Lung (tissue), 12 donors: ENCODE data around the gene ADPRM. TPM values are rescaled to one million over a fixed set of nuclear protein-coding genes. Genes with fewer than 3 reads are reported as not detected.

Source experiments
- ATAC-seq: fragments of 200-7000 bp; cut with Tn5 transposase; one replicate; pipeline ENCODE4 v1.9.1; 2020; ENCODE audit warnings: moderate number of reproducible peaks; ENCODE audit not compliant: insufficient read depth, low FRiP score
- DNase-seq, 3 donors: peaks; one replicate each; pipeline ENCODE4 v3.0.0-alpha.2; 2013 to 2017
- H3K27ac ChIP-seq, 2 donors: one replicate each; pipeline ENCODE4 v1.5.1; 2013; ENCODE audit warnings: mild to moderate bottlenecking in 2 of 2, moderate library complexity in 2 of 2, control low read depth in 1 of 2, inconsistent platforms in 1 of 2, low read depth in 1 of 2, low read length in 1 of 2
- H3K27me3 ChIP-seq, 3 donors: one replicate each; pipeline ENCODE4 v1.5.1; 2013; ENCODE audit warnings: low read length in 2 of 3; ENCODE audit not compliant: control insufficient read depth in 3 of 3, insufficient read depth in 3 of 3
- H3K36me3 ChIP-seq, 4 donors: one replicate each; pipeline ENCODE4 v1.5.1; 2013; ENCODE audit warnings: low read length in 4 of 4, mild to moderate bottlenecking in 1 of 4, moderate library complexity in 1 of 4; ENCODE audit not compliant: control insufficient read depth in 4 of 4, insufficient read depth in 4 of 4
- H3K4me1 ChIP-seq, 5 donors: one replicate each; pipeline ENCODE4 v1.5.1; 2013; ENCODE audit warnings: low read length in 5 of 5, mild to moderate bottlenecking in 2 of 5, moderate library complexity in 1 of 5; ENCODE audit not compliant: control insufficient read depth in 5 of 5, insufficient read depth in 5 of 5
- H3K4me3 ChIP-seq: one replicate; pipeline ENCODE4 v1.5.1; 2013; ENCODE audit warnings: mild to moderate bottlenecking, control low read depth, moderate library complexity
- H3K9ac ChIP-seq, 2 donors: one replicate each; pipeline ENCODE4 v1.5.1; 2013; ENCODE audit warnings: low read length in 2 of 2, control low read depth in 1 of 2; ENCODE audit not compliant: insufficient read depth in 1 of 2
- H3K9me3 ChIP-seq, 4 donors: one replicate each; pipeline ENCODE4 v1.5.1; 2013; ENCODE audit warnings: low read length in 3 of 4, mild to moderate bottlenecking in 1 of 4, moderate library complexity in 1 of 4; ENCODE audit not compliant: control insufficient read depth in 4 of 4, insufficient read depth in 3 of 4
- CTCF ChIP-seq: IDR thresholded peaks from 2 replicates; pipeline ENCODE4 v1.5.1; 2012; ENCODE audit warnings: mild to moderate bottlenecking; ENCODE audit errors: control extremely low read depth, extremely low read depth
- WGBS, 2 donors: extraction: QIAGEN DNeasy Blood & Tissue Kit; methylation state at CpG; one replicate each; pipeline ENCODE4 v1.1.7; 2013; 5-methylcytosine and 5-hydroxymethylcytosine counted together
- polyA plus RNA-seq, 2 donors: library from polyadenylated mRNA; stranded (reverse); fragments of 200-250 nt; gene quantifications; one replicate each; pipeline ENCODE4 v1.2.1, GENCODE V29; 2013
- total RNA-seq, 2 donors: library from RNA; depleted of rRNA in 1 of 2; stranded (reverse); fragments of >200 nt in 1 of 2; gene quantifications; one replicate each; pipeline ENCODE4 v1.2.1, GENCODE V29; 2014 to 2021
- donor health status: control.
- donor health status: control.
- donor health status: Bipolar disorder and iron deficiency.
- donor health status: healthy.
- donor health status: DM: yes; HTN: yes; CAD: no.

The ADPRM gene
- total and polyA plus RNA-seq, 4 donors, result 5.0 to 13.9 (median 8.0) TPM

- no peak for ATAC-seq
- H3K4me1 ChIP-seq, result peaks cover 4 to 15% (median 8%) of the 10 kb centered on the region in 5 donors
- H3K4me3 ChIP-seq, result peak overlapping the region; percentile 90
- no peaks in the 10 kb centered on the region for H3K9me3 ChIP-seq
- peak overlapping the region in 1 of 2 donors; percentile 98 for H3K27ac ChIP-seq
- DNase-seq, result peak in 2 of 3 donors; percentile 39 to 41
- peaks cover 3 to 12% (median 10%) of the 10 kb centered on the region in 4 donors for H3K36me3 ChIP-seq
- H3K9ac ChIP-seq, result peak overlapping the region; percentile 72 to 76
- WGBS, 2 donors, result 7 to 15% methylated on average over 18 of the region's 18 CpGs
- no peaks in the 10 kb centered on the region for H3K27me3 ChIP-seq
- no peak for TF ChIP-seq CTCF
Measured at GRCh38 chr17:10698096-10698818, 863 bp downstream of the ADPRM start.

- 38 to 58% methylated on average over 1 of the region's 1 CpG for WGBS, 2 donors
Measured at GRCh38 chr17:10699856-10700255, 2.5 kb downstream of the ADPRM start.

GRCh38 chr17:10702574-10702973 lies 5.2 kb downstream of the ADPRM start:
- 31 to 62% methylated on average over 2 of the region's 2 CpGs for WGBS, 2 donors
- Histone ChIP-seq H3K36me3 (peaks cover 8 to 21% (median 12%) of the 10 kb centered on the region in 4 donors), H3K27me3 (no peaks in the 10 kb centered on the region), H3K9me3 (no peaks in the 10 kb centered on the region), H3K9ac (no peak overlapping the region), H3K4me1 (peaks cover 0 to 6% (median 2%) of the 10 kb centered on the region in 5 donors), H3K27ac (no peak overlapping the region), H3K4me3 (no peak overlapping the region)
- DNase-seq (peak in 1 of 3 donors; percentile 7), ATAC-seq (no peak)
- no peak for TF ChIP-seq CTCF

More at GRCh38 chr17:10699856-10700255, 2.5 kb downstream of the ADPRM start:
- no peak for ATAC-seq
- no peaks in the 10 kb centered on the region for H3K27me3 ChIP-seq
- H3K9ac ChIP-seq, result no peak overlapping the region
- H3K9me3 ChIP-seq, result no peaks in the 10 kb centered on the region
- H3K36me3 ChIP-seq, result peaks cover 3 to 8% (median 6%) of the 10 kb centered on the region in 4 donors
- TF ChIP-seq CTCF, result no peak
- DNase-seq, result no peak
- peaks cover 4 to 15% (median 8%) of the 10 kb centered on the region in 5 donors for H3K4me1 ChIP-seq
- no peak overlapping the region for H3K4me3 ChIP-seq
- no peak overlapping the region for H3K27ac ChIP-seq
